ENCODE data around the gene ZNF593. TPM values are rescaled to one million over a fixed set of nuclear protein-coding genes. Genes with fewer than 3 reads are reported as not detected.
A peak's percentile ranks its signal among the peaks of the same experiment; 100 is the strongest.

ZNF593 gene
- total and polyA plus RNA-seq, 8 donors, result 10.6 to 138 (median 74.1) TPM; not detected in 1

- DNase-seq, result no peak
- intact Hi-C loops (cut with DNase I; ENCODE audit: low total_unique reads), result no loop called here
- no peak for TF ChIP-seq POLR2AphosphoS5 (IDR thresholded peaks at IDR 0.05)
- Histone ChIP-seq H3K36me3 (no peaks in the 10 kb centered on the region), H3K4me1 (peaks cover 0 to 6% (median 0%) of the 10 kb centered on the region in 4 donors), H3K9me3 (no peaks in the 10 kb centered on the region), H3K4me3 (no peak overlapping the region), H3K27ac (no peak overlapping the region), H3K27me3 (peaks cover 0 to 12% (median 0%) of the 10 kb centered on the region in 3 donors)
- 41 to 45% (median 42%) methylated on average over 3 of the region's 3 CpGs for WGBS, 5 donors
Observed at GRCh38 chr1:26215246-26215645, 45.5 kb downstream of the ZNF593 start.

DNA sequence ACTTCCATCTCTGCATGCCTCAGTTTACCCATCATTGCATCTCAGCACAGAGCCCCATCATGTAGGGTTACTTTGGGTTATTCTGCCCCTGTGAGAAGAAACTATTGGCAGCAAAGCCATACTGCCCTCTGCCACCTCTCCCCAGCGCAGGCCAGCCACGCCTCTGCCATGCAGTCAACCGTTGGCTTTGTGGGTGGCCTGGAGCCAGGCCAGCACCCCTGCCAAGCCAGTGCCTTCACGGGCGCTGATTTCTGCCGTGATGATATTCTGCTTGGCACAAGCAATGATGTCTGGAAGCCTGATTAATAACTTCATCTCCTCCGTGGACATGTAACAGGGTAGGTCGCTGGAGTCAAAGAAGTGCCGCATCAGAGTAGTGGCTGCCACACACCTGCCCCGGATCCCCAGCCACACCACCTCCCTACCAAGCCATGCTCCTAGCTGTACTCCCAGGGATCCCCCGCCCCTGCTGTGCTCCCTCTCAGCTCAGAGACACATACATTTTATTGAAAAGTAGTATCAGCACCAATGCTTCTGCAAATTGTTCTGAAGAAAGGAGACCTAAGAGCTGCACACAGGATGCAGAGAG, 49.3 kb downstream of the ZNF593 start:
- no peaks in the 10 kb centered on the region for H3K9me3 ChIP-seq
- WGBS, 5 donors, result 31 to 42% (median 32%) methylated on average over 10 to 11 of the region's 11 CpGs
- no peaks in the 10 kb centered on the region for H3K36me3 ChIP-seq
- no peak overlapping the region for H3K4me3 ChIP-seq
- H3K4me1 ChIP-seq, result peaks cover 0 to 6% (median 0%) of the 10 kb centered on the region in 4 donors
- H3K27me3 ChIP-seq, result peaks cover 0 to 18% (median 0%) of the 10 kb centered on the region in 3 donors
- intact Hi-C loops (cut with DNase I; ENCODE audit: low total_unique reads), result no loop called here
- DNase-seq, result peak in 1 of 2 donors; percentile 34
- TF ChIP-seq POLR2A (IDR thresholded peaks at IDR 0.05), result no peak
- TF ChIP-seq, protein P1, sequence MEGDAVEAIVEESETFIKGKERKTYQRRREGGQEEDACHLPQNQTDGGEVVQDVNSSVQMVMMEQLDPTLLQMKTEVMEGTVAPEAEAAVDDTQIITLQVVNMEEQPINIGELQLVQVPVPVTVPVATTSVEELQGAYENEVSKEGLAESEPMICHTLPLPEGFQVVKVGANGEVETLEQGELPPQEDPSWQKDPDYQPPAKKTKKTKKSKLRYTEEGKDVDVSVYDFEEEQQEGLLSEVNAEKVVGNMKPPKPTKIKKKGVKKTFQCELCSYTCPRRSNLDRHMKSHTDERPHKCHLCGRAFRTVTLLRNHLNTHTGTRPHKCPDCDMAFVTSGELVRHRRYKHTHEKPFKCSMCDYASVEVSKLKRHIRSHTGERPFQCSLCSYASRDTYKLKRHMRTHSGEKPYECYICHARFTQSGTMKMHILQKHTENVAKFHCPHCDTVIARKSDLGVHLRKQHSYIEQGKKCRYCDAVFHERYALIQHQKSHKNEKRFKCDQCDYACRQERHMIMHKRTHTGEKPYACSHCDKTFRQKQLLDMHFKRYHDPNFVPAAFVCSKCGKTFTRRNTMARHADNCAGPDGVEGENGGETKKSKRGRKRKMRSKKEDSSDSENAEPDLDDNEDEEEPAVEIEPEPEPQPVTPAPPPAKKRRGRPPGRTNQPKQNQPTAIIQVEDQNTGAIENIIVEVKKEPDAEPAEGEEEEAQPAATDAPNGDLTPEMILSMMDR (IDR thresholded peaks at IDR 0.05), result no peak
- TF ChIP-seq POLR2AphosphoS5 (IDR thresholded peaks at IDR 0.05), result no peak
- no peak for TF ChIP-seq EP300 (IDR thresholded peaks at IDR 0.05)
- H3K27ac ChIP-seq, result no peak overlapping the region

Other genes with a start within 250 kb of the ZNF593 start
- gene PAFAH2, start 171.8 kb upstream of the ZNF593 start, total RNA-seq, result 10 to 100 TPM in 3 of 5 donors, 1 to 10 TPM in 1, under 1 TPM in 1; 0.58 to 25.5 (median 14.9) TPM
- gene PAFAH2, start 171.8 kb upstream of the ZNF593 start, polyA plus RNA-seq, result 10 to 100 TPM in 2 of 3 donors, 1 to 10 TPM in 1; 6.5 to 13.3 (median 12.8) TPM
- gene EXTL1, start 148.1 kb upstream of the ZNF593 start, total RNA-seq, result 10 to 100 TPM in 1 of 5 donors, under 1 TPM in 1, not detected in 3; 0.18 to 26.3 TPM
- under 1 TPM in 2 of 3 donors, not detected in 1; 0.18 to 0.44 TPM for gene EXTL1, start 148.1 kb upstream of the ZNF593 start, polyA plus RNA-seq
- gene SLC30A2, start 123.8 kb upstream of the ZNF593 start, total RNA-seq, result 1 to 10 TPM in 1 of 5 donors, not detected in 4; 2.0 TPM
- gene SLC30A2, start 123.8 kb upstream of the ZNF593 start, polyA plus RNA-seq, result under 1 TPM in 2 of 3 donors, not detected in 1; 0.30 to 0.46 TPM
- under 1 TPM in 1 of 5 donors, not detected in 4; 0.37 TPM for gene TRIM63, start 102.3 kb upstream of the ZNF593 start, total RNA-seq
- 1 to 10 TPM in 1 of 3 donors, under 1 TPM in 2; 0.40 to 6.0 (median 0.44) TPM for gene TRIM63, start 102.3 kb upstream of the ZNF593 start, polyA plus RNA-seq
- gene PDIK1L, start 58.1 kb upstream of the ZNF593 start, total RNA-seq, result 10 to 100 TPM in 3 of 5 donors, 1 to 10 TPM in 2; 1.8 to 33.8 (median 11.0) TPM
- gene PDIK1L, start 58.1 kb upstream of the ZNF593 start, polyA plus RNA-seq, result 1 to 10 TPM; 2.6 to 4.1 (median 2.9) TPM
- 10 to 100 TPM in 1 of 5 donors, 1 to 10 TPM in 1, not detected in 3; 1.3 to 15.6 TPM for gene FAM110D, start 10.8 kb upstream of the ZNF593 start, total RNA-seq
- gene FAM110D, start 10.8 kb upstream of the ZNF593 start, polyA plus RNA-seq, result 1 to 10 TPM in 2 of 3 donors, under 1 TPM in 1; 1.00 to 2.7 (median 1.4) TPM
- gene C1orf232, start 945 bp upstream of the ZNF593 start, total RNA-seq, result not detected
- not detected for gene C1orf232, start 945 bp upstream of the ZNF593 start, polyA plus RNA-seq
- gene ZNF593OS, start 1.9 kb downstream of the ZNF593 start, total RNA-seq, result not detected
- gene ZNF593OS, start 1.9 kb downstream of the ZNF593 start, polyA plus RNA-seq, result under 1 TPM in 2 of 3 donors, not detected in 1; 0.30 to 0.76 TPM
- 10 to 100 TPM; 13.6 to 70.3 (median 27.7) TPM for gene CNKSR1, start 7.6 kb downstream of the ZNF593 start, total RNA-seq
- 10 to 100 TPM; 10.4 to 23.0 (median 13.3) TPM for gene CNKSR1, start 7.6 kb downstream of the ZNF593 start, polyA plus RNA-seq
- gene CATSPER4, start 20.7 kb downstream of the ZNF593 start, total RNA-seq, result not detected
- gene CATSPER4, start 20.7 kb downstream of the ZNF593 start, polyA plus RNA-seq, result not detected
- gene CEP85, start 64.3 kb downstream of the ZNF593 start, total RNA-seq, result 10 to 100 TPM in 3 of 5 donors, 1 to 10 TPM in 1, under 1 TPM in 1; 0.58 to 21.0 (median 10.3) TPM
- 1 to 10 TPM; 2.1 to 5.3 (median 2.7) TPM for gene CEP85, start 64.3 kb downstream of the ZNF593 start, polyA plus RNA-seq
- gene SH3BGRL3, start 110.2 kb downstream of the ZNF593 start, total RNA-seq, result 100 to 1,000 TPM in 1 of 5 donors, 10 to 100 TPM in 3, 1 to 10 TPM in 1; 7.2 to 102 (median 29.5) TPM
- 100 to 1,000 TPM; 142 to 267 (median 227) TPM for gene SH3BGRL3, start 110.2 kb downstream of the ZNF593 start, polyA plus RNA-seq
- gene UBXN11, start 136.7 kb downstream of the ZNF593 start, total RNA-seq, result 10 to 100 TPM in 3 of 5 donors, 1 to 10 TPM in 2; 7.3 to 12.9 (median 12.2) TPM
- 10 to 100 TPM; 14.4 to 26.3 (median 19.3) TPM for gene UBXN11, start 136.7 kb downstream of the ZNF593 start, polyA plus RNA-seq
- gene CD52, start 148.1 kb downstream of the ZNF593 start, total RNA-seq, result 10 to 100 TPM in 2 of 5 donors, 1 to 10 TPM in 1, not detected in 2; 5.1 to 15.2 (median 10.7) TPM
- gene CD52, start 148.1 kb downstream of the ZNF593 start, polyA plus RNA-seq, result 10 to 100 TPM; 27.3 to 68.2 (median 48.7) TPM
- 10 to 100 TPM in 1 of 5 donors, 1 to 10 TPM in 3, under 1 TPM in 1; 0.92 to 12.7 (median 2.3) TPM for gene CRYBG2, start 184.2 kb downstream of the ZNF593 start, total RNA-seq
- gene CRYBG2, start 184.2 kb downstream of the ZNF593 start, polyA plus RNA-seq, result 10 to 100 TPM in 1 of 3 donors, 1 to 10 TPM in 1, under 1 TPM in 1; 0.15 to 66.8 (median 4.0) TPM
- gene ZNF683, start 202.8 kb downstream of the ZNF593 start, total RNA-seq, result 1 to 10 TPM in 1 of 5 donors, not detected in 4; 3.6 TPM
- gene ZNF683, start 202.8 kb downstream of the ZNF593 start, polyA plus RNA-seq, result 1 to 10 TPM in 1 of 3 donors, under 1 TPM in 2; 0.25 to 1.5 (median 0.28) TPM
- not detected for gene LIN28A, start 240.9 kb downstream of the ZNF593 start, total RNA-seq
- gene LIN28A, start 240.9 kb downstream of the ZNF593 start, polyA plus RNA-seq, result not detected

Measured in stomach (tissue), 9 donors.